ENCODE results near the gene ZNG1B.
A peak's percentile ranks its signal among the peaks of the same experiment; 100 is the strongest.
"Not testable (repeated sequence)": the region's sequence is repeated elsewhere in the genome, so short reads cannot be mapped to it uniquely, and the experiment has no call there.

The ZNG1B gene

GRCh38 chr2:113502216-113503093, 65.0 kb downstream of the ZNG1B start:
- peak overlapping the region; percentile 6; the same call in 1 of the 2 replicates for H3K4me2 ChIP-seq (ENCODE audit: low read depth, low read length)
- H3F3A ChIP-seq (ENCODE audit: insufficient read depth, low read length); H3K27ac ChIP-seq (ENCODE audit: low read length); H3K9ac ChIP-seq (ENCODE audit: low read length); DNase-seq; H2AFZ ChIP-seq (ENCODE audit: low read length); H3K79me2 ChIP-seq (ENCODE audit: low read length); H3K27me3 ChIP-seq (replicated peaks; ENCODE audit: insufficient read depth, low read length); H3K4me1 ChIP-seq (ENCODE audit: low read length); H3K4me3 ChIP-seq (ENCODE audit: low read length); H3K9me3 ChIP-seq (replicated peaks; ENCODE audit: insufficient read depth, low read length); H4K20me1 ChIP-seq (ENCODE audit: insufficient read depth, low read length); H3K36me3 ChIP-seq (replicated peaks; ENCODE audit: insufficient read depth, low read length); H3K9me2 ChIP-seq (replicated peaks; ENCODE audit: insufficient read depth, low read length): not testable (repeated sequence)

- H3K27me3 ChIP-seq (replicated peaks; ENCODE audit: insufficient read depth, low read length); DNase-seq; H3K9me2 ChIP-seq (replicated peaks; ENCODE audit: insufficient read depth, low read length); H3F3A ChIP-seq (ENCODE audit: insufficient read depth, low read length); H3K4me1 ChIP-seq (ENCODE audit: low read length); H2AFZ ChIP-seq (ENCODE audit: low read length); H3K36me3 ChIP-seq (replicated peaks; ENCODE audit: insufficient read depth, low read length); H3K9ac ChIP-seq (ENCODE audit: low read length); H3K27ac ChIP-seq (ENCODE audit: low read length); H4K20me1 ChIP-seq (ENCODE audit: insufficient read depth, low read length); H3K79me2 ChIP-seq (ENCODE audit: low read length); H3K9me3 ChIP-seq (replicated peaks; ENCODE audit: insufficient read depth, low read length): not testable (repeated sequence)
- Histone ChIP-seq H3K4me2 (ENCODE audit: low read depth, low read length) (peak overlapping the region; percentile 6; the same call in 1 of the 2 replicates), H3K4me3 (ENCODE audit: low read length) (peak overlapping the region; percentile 20; the same call in 1 of the 2 replicates)
Observed at GRCh38 chr2:113503094-113504042, 65.9 kb downstream of the ZNG1B start.

GRCh38 chr2:113504081-113504480, 66.6 kb downstream of the ZNG1B start:
- not testable (repeated sequence) for H4K20me1 ChIP-seq (ENCODE audit: insufficient read depth, low read length); H3K36me3 ChIP-seq (replicated peaks; ENCODE audit: insufficient read depth, low read length); H3K9me3 ChIP-seq (replicated peaks; ENCODE audit: insufficient read depth, low read length); H3K4me1 ChIP-seq (ENCODE audit: low read length); H3K9me2 ChIP-seq (replicated peaks; ENCODE audit: insufficient read depth, low read length); H2AFZ ChIP-seq (ENCODE audit: low read length); H3F3A ChIP-seq (ENCODE audit: insufficient read depth, low read length); H3K4me2 ChIP-seq (ENCODE audit: low read depth, low read length); H3K4me3 ChIP-seq (ENCODE audit: low read length); H3K27ac ChIP-seq (ENCODE audit: low read length); H3K27me3 ChIP-seq (replicated peaks; ENCODE audit: insufficient read depth, low read length); H3K79me2 ChIP-seq (ENCODE audit: low read length); DNase-seq; H3K9ac ChIP-seq (ENCODE audit: low read length)

- not testable (repeated sequence) for H3K4me2 ChIP-seq (ENCODE audit: low read depth, low read length); H3K9ac ChIP-seq (ENCODE audit: low read length); H2AFZ ChIP-seq (ENCODE audit: low read length); H3K36me3 ChIP-seq (replicated peaks; ENCODE audit: insufficient read depth, low read length); H3K79me2 ChIP-seq (ENCODE audit: low read length); H3K27ac ChIP-seq (ENCODE audit: low read length); H3K4me3 ChIP-seq (ENCODE audit: low read length); H3K9me3 ChIP-seq (replicated peaks; ENCODE audit: insufficient read depth, low read length); H3K9me2 ChIP-seq (replicated peaks; ENCODE audit: insufficient read depth, low read length); H3K4me1 ChIP-seq (ENCODE audit: low read length); DNase-seq; H3K27me3 ChIP-seq (replicated peaks; ENCODE audit: insufficient read depth, low read length); H3F3A ChIP-seq (ENCODE audit: insufficient read depth, low read length); H4K20me1 ChIP-seq (ENCODE audit: insufficient read depth, low read length)
Observed at GRCh38 chr2:113507394-113508140, 70.1 kb downstream of the ZNG1B start.

GRCh38 chr2:113508187-113508586, 70.7 kb downstream of the ZNG1B start:
- H3K79me2 ChIP-seq (ENCODE audit: low read length); H3K27ac ChIP-seq (ENCODE audit: low read length): not testable (repeated sequence)

GRCh38 chr2:113510913-113511312, 73.4 kb downstream of the ZNG1B start:
- DNase-seq; H3K27me3 ChIP-seq (replicated peaks; ENCODE audit: insufficient read depth, low read length); H3K4me1 ChIP-seq (ENCODE audit: low read length); H3K9me3 ChIP-seq (replicated peaks; ENCODE audit: insufficient read depth, low read length); H3K27ac ChIP-seq (ENCODE audit: low read length); H3K79me2 ChIP-seq (ENCODE audit: low read length); H4K20me1 ChIP-seq (ENCODE audit: insufficient read depth, low read length); H3F3A ChIP-seq (ENCODE audit: insufficient read depth, low read length); H2AFZ ChIP-seq (ENCODE audit: low read length); H3K9ac ChIP-seq (ENCODE audit: low read length); H3K4me2 ChIP-seq (ENCODE audit: low read depth, low read length); H3K36me3 ChIP-seq (replicated peaks; ENCODE audit: insufficient read depth, low read length); H3K9me2 ChIP-seq (replicated peaks; ENCODE audit: insufficient read depth, low read length); H3K4me3 ChIP-seq (ENCODE audit: low read length): not testable (repeated sequence)

More at GRCh38 chr2:113508187-113508586, 70.7 kb downstream of the ZNG1B start:
- not testable (repeated sequence) for H3K4me2 ChIP-seq (ENCODE audit: low read depth, low read length); DNase-seq; H3K9ac ChIP-seq (ENCODE audit: low read length); H4K20me1 ChIP-seq (ENCODE audit: insufficient read depth, low read length); H3K9me2 ChIP-seq (replicated peaks; ENCODE audit: insufficient read depth, low read length); H2AFZ ChIP-seq (ENCODE audit: low read length); H3K36me3 ChIP-seq (replicated peaks; ENCODE audit: insufficient read depth, low read length); H3K27me3 ChIP-seq (replicated peaks; ENCODE audit: insufficient read depth, low read length); H3F3A ChIP-seq (ENCODE audit: insufficient read depth, low read length); H3K9me3 ChIP-seq (replicated peaks; ENCODE audit: insufficient read depth, low read length); H3K4me3 ChIP-seq (ENCODE audit: low read length); H3K4me1 ChIP-seq (ENCODE audit: low read length)

DNA sequence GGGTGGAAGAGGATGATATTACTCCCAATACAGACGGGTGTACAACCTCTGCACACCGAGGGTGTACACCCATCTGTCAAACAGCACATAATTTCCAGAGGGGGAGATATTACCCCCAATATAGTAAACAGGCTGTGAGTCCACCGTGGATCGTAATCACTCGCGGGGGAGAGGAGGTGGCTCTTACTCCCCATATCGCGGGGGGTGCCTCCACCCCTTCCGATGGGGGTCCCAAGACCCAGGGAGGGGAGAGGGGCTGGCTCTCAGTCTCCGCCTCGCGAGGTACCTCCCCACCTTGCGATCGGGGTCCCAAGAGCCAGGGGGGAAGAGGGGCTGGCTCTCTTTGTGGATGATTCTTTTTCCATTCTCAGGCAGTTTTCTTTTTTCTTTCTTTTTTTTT, 74.4 kb downstream of the ZNG1B start:
- H3K4me3 ChIP-seq (ENCODE audit: low read length); H3F3A ChIP-seq (ENCODE audit: insufficient read depth, low read length); H3K9ac ChIP-seq (ENCODE audit: low read length); H3K4me1 ChIP-seq (ENCODE audit: low read length); H2AFZ ChIP-seq (ENCODE audit: low read length); H4K20me1 ChIP-seq (ENCODE audit: insufficient read depth, low read length); H3K27me3 ChIP-seq (replicated peaks; ENCODE audit: insufficient read depth, low read length); H3K79me2 ChIP-seq (ENCODE audit: low read length); DNase-seq; H3K27ac ChIP-seq (ENCODE audit: low read length); H3K36me3 ChIP-seq (replicated peaks; ENCODE audit: insufficient read depth, low read length); H3K9me3 ChIP-seq (replicated peaks; ENCODE audit: insufficient read depth, low read length); H3K9me2 ChIP-seq (replicated peaks; ENCODE audit: insufficient read depth, low read length); H3K4me2 ChIP-seq (ENCODE audit: low read depth, low read length): not testable (repeated sequence)
